Measurements from ENCODE around the gene EPS8L1. TPM values are rescaled to one million over a fixed set of nuclear protein-coding genes. Genes with fewer than 3 reads are reported as not detected.
"Not testable (repeated sequence)": the region's sequence is repeated elsewhere in the genome, so short reads cannot be mapped to it uniquely, and the experiment has no call there.

Gene EPS8L1
- total RNA-seq, 3 donors from 2014 or later (not counting 1 experiment from before 2014, with no cell fraction given), result 8.8 to 15.7 (median 10.0) TPM

GRCh38 chr19:55056827-55057226, 18.8 kb upstream of the EPS8L1 start:
- ATAC-seq (no peak), DNase-seq (no peak)
- Histone ChIP-seq H3K27me3 (ENCODE audit: control insufficient read depth, insufficient read depth, low read length) (no peaks in the 10 kb centered on the region), H3K4me3 (ENCODE audit: low read length) (no peak overlapping the region), H3K4me1 (ENCODE audit: control insufficient read depth, insufficient read depth, low read length) (peaks cover 6% of the 10 kb centered on the region), H3K9me3 (ENCODE audit: control insufficient read depth, insufficient read depth, low read length) (no peaks in the 10 kb centered on the region), H3K27ac (ENCODE audit: low read length) (no peak overlapping the region), H3K36me3 (ENCODE audit: control insufficient read depth, insufficient read depth, low read length) (peaks cover 33% of the 10 kb centered on the region)
- Mint-ChIP-seq H3K27me3 (ENCODE audit: low read depth in 2 of 2) (no peaks in the 10 kb centered on the region), H3K36me3 (no peaks in the 10 kb centered on the region), H3K4me3 (no peak overlapping the region), H3K4me1 (peaks cover 4 to 8% of the 10 kb centered on the region in 2 donors), H3K27ac (no peak overlapping the region), H3K9me3 (no peaks in the 10 kb centered on the region)
- intact Hi-C loops (cut with micrococcal nuclease), result loop anchor here (5.0 kb wide), 1 partner anchor 50 kb away; no protein-coding TSS in a partner anchor
- 98% methylated on average over 6 of the region's 9 CpGs for whole genome bisulfite sequencing (ENCODE audit: insufficient coverage)
- no peak for TF ChIP-seq CTCF (IDR thresholded peaks at IDR 0.05)

GRCh38 chr19:55058781-55059610, 16.7 kb upstream of the EPS8L1 start:
- H3K9me3 Mint-ChIP-seq, result no peaks in the 10 kb centered on the region
- H3K36me3 Mint-ChIP-seq, result no peaks in the 10 kb centered on the region
- no peaks in the 10 kb centered on the region for H3K27me3 ChIP-seq (ENCODE audit: control insufficient read depth, insufficient read depth, low read length)
- DNase-seq, result no peak
- ATAC-seq, result no peak
- H3K36me3 ChIP-seq (ENCODE audit: control insufficient read depth, insufficient read depth, low read length), result peaks cover 24% of the 10 kb centered on the region
- WGBS (ENCODE audit: insufficient coverage), result 95% methylated on average over 23 of the region's 23 CpGs
- H3K4me1 Mint-ChIP-seq, result peaks cover 4 to 17% of the 10 kb centered on the region in 2 donors
- H3K9me3 ChIP-seq (ENCODE audit: control insufficient read depth, insufficient read depth, low read length), result no peaks in the 10 kb centered on the region
- no peak overlapping the region for H3K27ac ChIP-seq (ENCODE audit: low read length)
- H3K4me3 Mint-ChIP-seq, result no peak overlapping the region
- no peaks in the 10 kb centered on the region for H3K27me3 Mint-ChIP-seq (ENCODE audit: low read depth in 2 of 2)
- TF ChIP-seq CTCF (IDR thresholded peaks at IDR 0.05), result no peak
- H3K4me1 ChIP-seq (ENCODE audit: control insufficient read depth, insufficient read depth, low read length), result peaks cover 20% of the 10 kb centered on the region
- no peak overlapping the region for H3K4me3 ChIP-seq (ENCODE audit: low read length)
- intact Hi-C loops (cut with micrococcal nuclease), result loop anchor here (5.0 kb wide), 1 partner anchor 52 kb away; no protein-coding TSS in a partner anchor
- H3K27ac Mint-ChIP-seq, result no peak overlapping the region

GRCh38 chr19:55060287-55060686, 15.4 kb upstream of the EPS8L1 start:
- H3K9me3 Mint-ChIP-seq; H3K27me3 ChIP-seq (ENCODE audit: control insufficient read depth, insufficient read depth, low read length); ATAC-seq; intact Hi-C loops (cut with micrococcal nuclease); H3K36me3 Mint-ChIP-seq; H3K4me3 ChIP-seq (ENCODE audit: low read length); H3K27me3 Mint-ChIP-seq (ENCODE audit: low read depth in 2 of 2); H3K27ac ChIP-seq (ENCODE audit: low read length); DNase-seq; H3K27ac Mint-ChIP-seq; H3K9me3 ChIP-seq (ENCODE audit: control insufficient read depth, insufficient read depth, low read length); H3K4me3 Mint-ChIP-seq: not testable (repeated sequence)
- H3K4me1 Mint-ChIP-seq, result peaks cover 4 to 17% of the 10 kb centered on the region in 2 donors
- Histone ChIP-seq H3K36me3 (ENCODE audit: control insufficient read depth, insufficient read depth, low read length) (peaks cover 19% of the 10 kb centered on the region), H3K4me1 (ENCODE audit: control insufficient read depth, insufficient read depth, low read length) (peaks cover 20% of the 10 kb centered on the region)
- 97% methylated on average over 8 of the region's 9 CpGs for WGBS (ENCODE audit: insufficient coverage)

- no peaks in the 10 kb centered on the region for H3K36me3 Mint-ChIP-seq
- 2% methylated on average over 70 of the region's 70 CpGs for WGBS (ENCODE audit: insufficient coverage)
- Histone ChIP-seq H3K4me1 (ENCODE audit: control insufficient read depth, insufficient read depth, low read length) (peaks cover 20% of the 10 kb centered on the region), H3K36me3 (ENCODE audit: control insufficient read depth, insufficient read depth, low read length) (peaks cover 5% of the 10 kb centered on the region), H3K9me3 (ENCODE audit: control insufficient read depth, insufficient read depth, low read length) (no peaks in the 10 kb centered on the region), H3K27ac (ENCODE audit: low read length) (peak within 1 kb of the TSS; percentile 71), H3K4me3 (ENCODE audit: low read length) (peak within 1 kb of the TSS; percentile 47), H3K27me3 (ENCODE audit: control insufficient read depth, insufficient read depth, low read length) (peaks cover 2% of the 10 kb centered on the region)
- intact Hi-C loops (cut with micrococcal nuclease), result loop anchor here (1.0 kb wide), 1 partner anchor 18 kb away; no protein-coding TSS in a partner anchor
- DNase-seq (peak; percentile 97 to 99), ATAC-seq (peak; percentile 98 to 100 (median 98))
- peaks cover 16 to 18% of the 10 kb centered on the region in 2 donors for H3K27me3 Mint-ChIP-seq (ENCODE audit: low read depth in 2 of 2)
- peak within 1 kb of the TSS; percentile 64 to 82 for H3K27ac Mint-ChIP-seq
- peaks cover 4 to 17% of the 10 kb centered on the region in 2 donors for H3K4me1 Mint-ChIP-seq
- peak within 1 kb of the TSS; percentile 92 for H3K4me3 Mint-ChIP-seq
- TF ChIP-seq CTCF (IDR thresholded peaks at IDR 0.05), result no peak
- no peaks in the 10 kb centered on the region for H3K9me3 Mint-ChIP-seq
Measured at GRCh38 chr19:55062735-55063491, 12.8 kb upstream of the EPS8L1 start, which contains the start of gene RDH13. Gene RDH13, minus strand, starts transcription at chr19:55063148. Its CDS starts 116 bp downstream, at chr19:55063032.

Data from natural killer cell (primary cell).